ENCODE data around the gene RANBP10. TPM values are rescaled to one million over a fixed set of nuclear protein-coding genes. Genes with fewer than 3 reads are reported as not detected.
A peak's percentile ranks its signal among the peaks of the same experiment; 100 is the strongest.

Gene RANBP10
- total and polyA plus RNA-seq, 2 of the 8 experiments (the other 6 are each of a cell fraction or from before 2014, with no cell fraction given): 14.2 to 16.8 TPM

DNA sequence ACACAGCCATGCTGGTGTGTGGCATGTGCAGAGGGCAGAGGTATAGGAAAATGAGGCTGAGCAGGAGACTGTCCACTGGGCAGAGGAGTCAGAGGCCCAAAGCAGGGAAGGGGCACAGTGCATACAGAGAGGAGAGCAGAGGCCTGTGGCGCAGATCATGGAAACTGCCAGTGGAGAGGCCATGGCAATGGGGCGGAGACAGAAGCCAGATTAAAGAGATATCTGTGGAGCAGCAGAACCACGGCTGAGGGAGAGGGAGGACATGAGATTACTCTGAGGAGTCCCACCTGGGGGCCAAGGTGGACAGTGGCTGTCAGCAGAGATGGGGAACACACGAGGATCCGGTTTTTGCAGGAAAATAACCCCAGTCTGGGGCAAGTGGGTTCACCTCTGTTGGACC, 43.3 kb downstream of the RANBP10 start:
- Histone ChIP-seq H4K91ac (replicated peaks; ENCODE audit: insufficient read length, low read length) (peak overlapping the region; percentile 30), H2AFZ (ENCODE audit: low read length) (no peak overlapping the region), H3K18ac (ENCODE audit: extremely low read depth, low read length) (no peak overlapping the region; the same call in 1 of the 2 replicates), H2AK5ac (ENCODE audit: low read depth, low read length) (no peak overlapping the region), H3K4ac (replicated peaks; ENCODE audit: insufficient read length, low read depth, low read length) (no peak overlapping the region), H4K8ac (ENCODE audit: extremely low read depth, insufficient read depth, low read length) (no peak overlapping the region), H3K23me2 (ENCODE audit: low read depth, low read length) (no peaks in the 10 kb centered on the region), H3K9me3 (ENCODE audit: insufficient read depth in 2 of 2, low read depth in 1 of 2, low read length in 1 of 2) (no peaks in the 10 kb centered on the region), H3K4me3 (ENCODE audit: extremely low read depth in 1 of 4, insufficient read depth in 2 of 4, low read depth in 3 of 4, low read length in 4 of 4) (no peak overlapping the region), H3K14ac (ENCODE audit: insufficient read length) (no peak overlapping the region), H3K23ac (ENCODE audit: insufficient read length) (no peak overlapping the region), H3K36me3 (ENCODE audit: control insufficient read depth in 2 of 4, insufficient read depth in 4 of 4, low read length in 3 of 4) (no peaks in the 10 kb centered on the region), H3K4me2 (ENCODE audit: insufficient read depth in 1 of 2, low read depth in 2 of 2, low read length in 2 of 2) (no peak overlapping the region), H3K56ac (replicated peaks; ENCODE audit: insufficient read length, low read depth, low read length) (no peak overlapping the region), H2BK15ac (ENCODE audit: low read length) (no peak overlapping the region), H3K27me3 (replicated peaks in 1 of 4; ENCODE audit: control insufficient read depth in 3 of 4, extremely low read depth in 1 of 4, insufficient read depth in 3 of 4, low read length in 3 of 4) (no peaks in the 10 kb centered on the region), H3K4me1 (replicated peaks in 1 of 4; ENCODE audit: control insufficient read depth in 3 of 4, insufficient read depth in 4 of 4, low read length in 3 of 4) (no peaks in the 10 kb centered on the region), H3K79me1 (ENCODE audit: low read depth, low read length) (peaks cover 3% of the 10 kb centered on the region; the same call in 1 of the 2 replicates), H4K20me1 (replicated peaks in 1 of 2; ENCODE audit: control insufficient read depth in 1 of 2, insufficient read depth in 2 of 2, low read length in 2 of 2) (peaks cover 0 to 20% of the 10 kb centered on the region in 2 experiments), H2BK5ac (ENCODE audit: low read depth, low read length) (no peak overlapping the region; the same call in 1 of the 2 replicates), H4K5ac (ENCODE audit: insufficient read length, low read depth, low read length) (no peak overlapping the region), H2BK12ac (ENCODE audit: low read depth, low read length) (no peak overlapping the region), H2BK20ac (ENCODE audit: low read length) (no peak overlapping the region), H2BK120ac (replicated peaks; ENCODE audit: low read depth, low read length) (no peak overlapping the region), H3K79me2 (ENCODE audit: control insufficient read depth in 1 of 2, insufficient read depth in 2 of 2, low read length in 2 of 2) (no peaks in the 10 kb centered on the region), H3K9ac (replicated peaks in 1 of 4; ENCODE audit: extremely low read depth in 1 of 4, low read depth in 3 of 4, low read length in 3 of 4) (no peak overlapping the region), H3K27ac (ENCODE audit: low read depth, low read length) (no peak overlapping the region)
- WGBS, 2 experiments (ENCODE audit: extremely low coverage in 1 of 2, insufficient coverage in 1 of 2, insufficient read length in 1 of 2, insufficient replicate concordance in 2 of 2, low coverage in 1 of 2, low lambda C conversion rate in 2 of 2, missing lambda C conversion rate in 1 of 2): 91% methylated on average over 5 of the region's 5 CpGs; no CpG with 5 or more reads in 1 of the 2 experiments
- no peak for FAIRE-seq
- CTCF ChIA-PET (ENCODE audit: partially characterized antibody): interaction anchor here (0.6 to 1.1 kb wide), 2 partner anchors 29 to 38 kb away, joined by 3 to 4 read pairs; no protein-coding TSS in a partner anchor
- no peak for DNase-seq (ENCODE audit: low read depth in 1 of 2, low spot score in 2 of 2)
- TF ChIP-seq KDM4A (IDR thresholded peaks at IDR 0.05; ENCODE audit: low read depth, low read length, severe bottlenecking) (no peak), RAD21 (IDR thresholded peaks at IDR 0.05 in 1 of 2, conservative IDR thresholded peaks at IDR 0.05 in 1 of 2; ENCODE audit: low read depth in 2 of 2, low read length in 2 of 2) (no peak), RXRA (IDR thresholded peaks at IDR 0.05; ENCODE audit: insufficient read depth, low read depth, low read length) (no peak)
- POLR2A ChIA-PET (ENCODE audit: partially characterized antibody): no interaction called here
